ENCODE data around the gene SRI.

SRI gene

DNA sequence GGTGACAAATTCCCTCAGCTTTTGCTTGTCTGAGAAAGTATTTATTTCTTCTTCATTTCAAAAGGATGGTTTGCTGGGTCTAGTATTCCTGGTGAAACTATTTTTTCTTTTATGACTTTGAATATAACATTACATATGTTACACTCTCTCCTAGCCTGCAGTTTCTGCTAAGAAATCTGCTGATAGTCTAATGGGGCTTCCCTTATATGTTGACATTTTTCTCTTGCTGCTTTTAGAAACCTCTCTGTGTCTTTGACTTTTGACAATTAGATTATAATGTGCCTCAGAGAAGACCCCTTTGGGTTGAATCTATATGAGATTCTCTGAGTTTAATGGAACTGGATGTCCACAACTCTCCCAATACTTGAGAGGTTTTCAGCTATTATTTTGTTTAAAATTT, 33.8 kb upstream of the SRI start:
- no peaks in the 10 kb centered on the region for H3K4me1 Mint-ChIP-seq
- peaks cover 23% of the 10 kb centered on the region for H3K9me3 Mint-ChIP-seq
- TF ChIP-seq, protein P1, sequence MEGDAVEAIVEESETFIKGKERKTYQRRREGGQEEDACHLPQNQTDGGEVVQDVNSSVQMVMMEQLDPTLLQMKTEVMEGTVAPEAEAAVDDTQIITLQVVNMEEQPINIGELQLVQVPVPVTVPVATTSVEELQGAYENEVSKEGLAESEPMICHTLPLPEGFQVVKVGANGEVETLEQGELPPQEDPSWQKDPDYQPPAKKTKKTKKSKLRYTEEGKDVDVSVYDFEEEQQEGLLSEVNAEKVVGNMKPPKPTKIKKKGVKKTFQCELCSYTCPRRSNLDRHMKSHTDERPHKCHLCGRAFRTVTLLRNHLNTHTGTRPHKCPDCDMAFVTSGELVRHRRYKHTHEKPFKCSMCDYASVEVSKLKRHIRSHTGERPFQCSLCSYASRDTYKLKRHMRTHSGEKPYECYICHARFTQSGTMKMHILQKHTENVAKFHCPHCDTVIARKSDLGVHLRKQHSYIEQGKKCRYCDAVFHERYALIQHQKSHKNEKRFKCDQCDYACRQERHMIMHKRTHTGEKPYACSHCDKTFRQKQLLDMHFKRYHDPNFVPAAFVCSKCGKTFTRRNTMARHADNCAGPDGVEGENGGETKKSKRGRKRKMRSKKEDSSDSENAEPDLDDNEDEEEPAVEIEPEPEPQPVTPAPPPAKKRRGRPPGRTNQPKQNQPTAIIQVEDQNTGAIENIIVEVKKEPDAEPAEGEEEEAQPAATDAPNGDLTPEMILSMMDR (IDR thresholded peaks at IDR 0.05; ENCODE audit: unreplicated experiment in 3 of 3) = no peak
- H3K4me3 Mint-ChIP-seq = no peak overlapping the region
- H3K36me3 Mint-ChIP-seq (ENCODE audit: low read depth) = no peaks in the 10 kb centered on the region
- H3K27ac Mint-ChIP-seq = no peak overlapping the region
- H3K27me3 Mint-ChIP-seq (ENCODE audit: low read depth) = peaks cover 3% of the 10 kb centered on the region

DNA sequence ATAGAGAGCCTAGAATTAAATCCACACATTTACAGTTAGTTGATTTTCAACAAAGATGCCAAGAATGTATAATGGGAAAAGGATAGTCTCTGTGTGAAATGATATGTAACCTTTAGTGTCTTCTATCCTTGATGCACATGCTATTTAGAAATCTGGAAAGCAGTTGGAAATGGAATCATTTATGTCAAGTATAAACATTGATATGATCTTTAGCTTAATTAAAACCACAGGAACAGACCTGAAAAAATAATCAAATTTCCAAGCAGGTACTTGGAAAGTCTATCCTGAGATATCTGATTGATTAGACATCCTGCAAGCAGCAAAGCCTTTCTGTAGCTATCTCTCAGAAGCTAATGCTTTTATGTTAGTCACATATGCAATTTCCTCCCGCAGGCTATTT, 24.4 kb upstream of the SRI start:
- TF ChIP-seq, protein P1 (IDR thresholded peaks at IDR 0.05; ENCODE audit: unreplicated experiment in 3 of 3) = no peak
- Mint-ChIP-seq H3K27ac (no peak overlapping the region), H3K9me3 (no peaks in the 10 kb centered on the region), H3K4me3 (no peak overlapping the region), H3K27me3 (ENCODE audit: low read depth) (no peaks in the 10 kb centered on the region), H3K36me3 (ENCODE audit: low read depth) (no peaks in the 10 kb centered on the region), H3K4me1 (no peaks in the 10 kb centered on the region)

DNA sequence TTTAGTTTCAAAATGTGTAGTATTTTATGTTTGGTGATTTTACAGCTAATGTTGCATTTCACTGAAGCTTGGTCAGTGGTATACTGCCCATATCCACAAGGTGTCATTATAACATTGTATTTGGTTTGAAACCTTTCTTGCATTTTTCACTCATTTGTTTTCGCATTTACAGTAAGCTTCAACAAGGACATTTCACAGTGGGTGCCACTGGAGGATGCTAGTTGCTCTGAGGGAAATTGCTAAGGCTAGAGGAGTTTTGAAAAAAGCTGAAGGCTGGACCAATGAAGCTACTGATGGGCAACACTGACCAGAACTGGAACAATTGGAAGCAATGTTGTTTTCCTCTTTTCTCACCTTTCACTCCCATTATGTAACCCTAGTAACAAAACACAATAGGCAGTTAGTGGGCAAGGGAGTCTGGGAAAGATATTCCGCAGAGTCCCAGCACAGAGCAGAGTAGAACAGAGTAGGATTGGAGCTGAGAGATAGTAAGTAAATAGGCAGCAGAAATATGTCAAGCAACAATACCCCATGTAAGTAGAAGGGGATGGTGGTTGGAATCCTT, 23.6 kb upstream of the SRI start:
- H3K9me3 Mint-ChIP-seq = no peaks in the 10 kb centered on the region
- TF ChIP-seq, protein P1 (IDR thresholded peaks at IDR 0.05; ENCODE audit: unreplicated experiment in 3 of 3) = peak; percentile 73 to 91 (median 84)
- no peaks in the 10 kb centered on the region for H3K4me1 Mint-ChIP-seq
- no peak overlapping the region for H3K27ac Mint-ChIP-seq
- H3K4me3 Mint-ChIP-seq = no peak overlapping the region
- H3K27me3 Mint-ChIP-seq (ENCODE audit: low read depth) = no peaks in the 10 kb centered on the region
- no peaks in the 10 kb centered on the region for H3K36me3 Mint-ChIP-seq (ENCODE audit: low read depth)

DNA sequence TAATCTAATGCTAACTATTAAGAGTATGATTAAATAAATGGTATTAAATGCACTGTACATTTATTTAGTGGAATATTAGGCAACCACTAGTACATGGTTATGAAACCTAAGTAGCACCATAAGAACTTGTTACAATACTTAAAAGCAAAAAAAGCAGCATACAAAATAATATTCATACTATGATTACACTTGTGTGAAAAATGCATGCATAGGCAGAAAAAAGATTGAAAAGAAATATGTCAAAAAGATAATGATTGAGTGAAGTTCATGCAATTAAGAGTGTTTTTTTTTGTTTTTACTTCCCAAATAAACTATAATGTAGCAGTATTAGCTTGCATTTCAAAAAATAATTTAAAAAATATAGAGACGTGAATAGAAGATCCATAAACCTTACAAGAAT, 20.0 kb upstream of the SRI start:
- Mint-ChIP-seq H3K27me3 (ENCODE audit: low read depth) (no peaks in the 10 kb centered on the region), H3K36me3 (ENCODE audit: low read depth) (no peaks in the 10 kb centered on the region), H3K9me3 (no peaks in the 10 kb centered on the region), H3K4me3 (no peak overlapping the region), H3K4me1 (no peaks in the 10 kb centered on the region), H3K27ac (no peak overlapping the region)
- TF ChIP-seq, protein P1 (IDR thresholded peaks at IDR 0.05; ENCODE audit: unreplicated experiment in 3 of 3) = no peak

DNA sequence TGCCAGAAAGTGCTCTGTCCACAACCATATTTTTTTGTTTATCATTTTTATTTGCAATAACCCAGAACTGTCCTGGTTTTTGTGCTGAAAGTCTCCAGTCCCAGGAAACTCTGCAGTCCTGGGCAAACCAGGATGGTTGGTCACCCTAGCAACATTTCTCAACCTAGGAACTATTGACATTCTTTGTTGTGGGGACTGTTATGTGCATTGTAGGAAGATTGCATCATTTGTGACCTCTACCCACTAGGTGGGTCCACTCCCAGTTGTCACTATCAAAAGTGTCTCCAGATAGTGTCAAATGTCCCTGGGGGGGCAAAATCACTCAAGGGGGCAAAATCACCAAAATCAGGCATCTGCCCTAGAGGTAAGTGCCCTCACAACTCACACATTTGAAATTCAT, 14.0 kb upstream of the SRI start:
- TF ChIP-seq, protein P1 (IDR thresholded peaks at IDR 0.05; ENCODE audit: unreplicated experiment in 3 of 3) = no peak
- Mint-ChIP-seq H3K9me3 (no peaks in the 10 kb centered on the region), H3K4me3 (no peak overlapping the region), H3K27ac (no peak overlapping the region), H3K27me3 (ENCODE audit: low read depth) (no peaks in the 10 kb centered on the region), H3K36me3 (ENCODE audit: low read depth) (no peaks in the 10 kb centered on the region), H3K4me1 (no peaks in the 10 kb centered on the region)

DNA sequence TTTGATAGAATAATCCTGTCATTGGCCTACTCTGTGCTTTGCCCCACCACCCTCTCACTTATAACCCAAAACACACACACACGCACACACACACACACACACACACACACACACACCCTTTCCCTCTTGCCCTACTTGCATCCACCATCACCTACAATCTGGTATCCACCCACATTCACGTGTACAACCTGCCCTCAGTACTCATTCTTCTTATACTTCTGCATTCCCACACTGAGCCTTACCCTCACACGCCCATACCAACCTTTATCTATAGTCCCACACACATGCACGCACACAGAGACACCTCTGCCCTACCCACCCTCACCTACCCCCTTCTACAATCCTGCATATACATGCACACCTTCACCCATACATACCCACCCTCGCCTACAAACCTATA, 10.8 kb upstream of the SRI start:
- H3K27me3 Mint-ChIP-seq (ENCODE audit: low read depth) = no peaks in the 10 kb centered on the region
- H3K36me3 Mint-ChIP-seq (ENCODE audit: low read depth) = no peaks in the 10 kb centered on the region
- H3K9me3 Mint-ChIP-seq = peaks cover 3% of the 10 kb centered on the region
- TF ChIP-seq, protein P1 (IDR thresholded peaks at IDR 0.05; ENCODE audit: unreplicated experiment in 3 of 3) = no peak
- H3K4me1 Mint-ChIP-seq = no peaks in the 10 kb centered on the region
- H3K27ac Mint-ChIP-seq = no peak overlapping the region
- no peak overlapping the region for H3K4me3 Mint-ChIP-seq

Measured in nephron (organoid).